Measurements from ENCODE around the gene RAPGEF6.
A peak's percentile ranks its signal among the peaks of the same experiment; 100 is the strongest.
"Not testable (repeated sequence)": the region's sequence is repeated elsewhere in the genome, so short reads cannot be mapped to it uniquely, and the experiment has no call there.

Gene RAPGEF6

GRCh38 chr5:131640043-131640856 lies 5.2 kb upstream of the RAPGEF6 start:
- peak; percentile 34 to 38 for DNase-seq (ENCODE audit: low read depth in 2 of 2)

DNA sequence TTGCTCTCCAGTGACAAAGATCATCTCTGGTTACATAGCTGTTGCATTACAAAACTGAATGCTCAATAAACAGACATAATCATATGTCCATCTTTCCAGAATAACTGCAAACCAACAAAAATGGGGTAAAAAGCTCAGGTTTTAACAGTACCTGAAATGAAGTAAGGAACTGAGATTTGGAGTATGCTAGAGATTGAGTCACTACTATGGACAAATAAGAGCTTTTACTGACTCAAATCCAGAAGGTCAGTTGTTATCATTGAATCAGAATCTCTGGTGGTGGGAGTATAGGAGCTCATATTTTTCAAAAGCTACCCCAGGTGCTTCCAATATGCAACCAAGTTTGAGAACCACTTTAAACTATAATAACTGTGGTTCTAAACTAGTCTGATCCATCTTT lies 4.1 kb upstream of the RAPGEF6 start:
- DNase-seq (ENCODE audit: low read depth in 2 of 2) = no peak

DNA sequence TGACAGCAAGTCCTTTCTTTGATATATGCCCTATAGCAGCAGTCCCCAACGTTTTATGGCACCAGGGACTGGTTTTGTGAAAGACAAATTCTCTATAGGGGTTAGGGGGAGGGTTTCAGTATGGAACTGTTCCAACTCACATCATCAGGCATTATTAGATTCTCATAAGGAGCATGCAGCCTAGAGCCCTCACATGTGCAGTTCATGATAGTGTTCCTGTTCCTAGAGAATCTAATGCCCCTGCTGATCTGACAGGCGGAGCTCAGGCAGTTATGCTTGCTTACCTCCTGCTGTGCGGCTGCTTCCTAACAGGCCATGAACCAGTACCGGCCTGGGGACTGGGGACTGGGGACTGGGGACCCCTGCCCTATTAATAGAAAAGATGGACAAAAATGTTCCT lies 2.7 kb upstream of the RAPGEF6 start:
- no peak for DNase-seq (ENCODE audit: low read depth in 2 of 2)

GRCh38 chr5:131635684-131636572 lies 899 bp upstream of the RAPGEF6 start:
- DNase-seq (ENCODE audit: low read depth in 2 of 2) = no peak

DNA sequence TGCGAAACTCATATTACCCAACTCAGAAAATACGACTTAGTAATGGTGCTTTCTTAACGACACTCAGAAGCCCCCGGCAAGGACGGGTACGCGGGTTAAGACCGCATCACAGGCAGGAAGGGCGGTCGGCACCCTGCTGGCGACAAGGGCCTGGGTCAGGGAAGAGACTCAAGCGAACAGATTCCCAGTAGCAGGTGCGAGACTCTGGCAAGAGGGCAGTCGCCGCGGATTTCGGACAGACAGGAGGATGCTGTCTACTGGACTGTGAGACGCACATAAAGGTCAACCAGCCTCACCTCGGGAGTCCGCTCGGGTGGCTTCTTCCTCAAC lies 398 bp downstream of the RAPGEF6 start:
- peak; percentile 36 for DNase-seq (ENCODE audit: low read depth in 2 of 2)

DNA sequence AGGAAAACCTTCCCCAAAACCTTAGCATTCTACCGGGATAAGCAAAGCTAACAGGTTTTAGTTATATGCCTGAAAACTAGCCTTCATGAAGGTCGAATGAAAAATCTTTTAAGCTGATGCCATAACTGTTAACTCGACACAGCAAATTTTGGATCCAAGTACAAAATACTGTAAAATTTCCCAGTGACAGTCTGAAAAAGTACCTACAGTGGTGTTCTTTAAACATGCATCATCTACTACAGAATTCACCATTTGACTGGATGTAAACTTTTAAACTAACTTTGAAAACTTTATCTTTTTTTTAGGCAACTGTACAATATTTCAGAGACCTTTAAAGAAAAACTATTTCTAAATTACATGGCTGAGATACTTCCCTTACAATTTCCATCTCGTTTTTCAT lies 791 bp downstream of the RAPGEF6 start:
- no peak for DNase-seq (ENCODE audit: low read depth in 2 of 2)

DNA sequence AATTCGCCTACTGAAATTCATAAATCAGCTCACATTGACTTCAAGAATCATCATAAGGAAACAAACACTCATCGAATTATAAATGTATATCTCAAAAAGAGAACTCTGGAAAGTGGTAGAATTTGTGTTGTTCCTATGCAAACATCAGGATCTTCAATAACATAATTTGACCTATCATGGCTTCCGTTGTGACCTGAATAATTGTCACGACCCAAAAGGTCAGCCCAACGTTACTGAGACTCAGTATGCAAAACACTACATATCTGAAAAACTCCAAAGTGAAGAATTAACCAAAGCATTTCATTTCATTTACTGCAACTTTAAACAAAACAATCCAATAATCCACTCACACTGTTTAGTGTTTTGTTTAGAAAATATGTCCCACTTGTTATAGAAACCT lies 1.2 kb downstream of the RAPGEF6 start:
- no peak for DNase-seq (ENCODE audit: low read depth in 2 of 2)

DNA sequence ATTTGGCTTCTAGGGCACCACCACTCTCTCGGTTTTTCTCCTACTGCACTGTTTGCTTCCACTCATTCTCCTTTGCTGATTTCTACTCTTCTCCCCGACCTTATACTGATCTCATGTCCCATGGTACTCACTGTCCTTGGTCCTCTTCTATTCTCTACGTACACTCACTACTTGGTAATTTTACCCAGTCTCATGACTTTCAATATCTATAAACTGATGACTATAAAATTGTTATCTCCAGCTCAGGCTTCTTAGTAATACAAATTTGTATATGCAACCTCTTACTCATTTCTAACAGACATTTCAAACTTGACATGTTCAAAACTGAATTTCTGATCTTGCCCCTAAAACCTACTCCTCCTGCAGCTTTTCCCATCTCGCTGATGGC lies 4.1 kb downstream of the RAPGEF6 start:
- DNase-seq (ENCODE audit: low read depth in 2 of 2) = no peak

DNA sequence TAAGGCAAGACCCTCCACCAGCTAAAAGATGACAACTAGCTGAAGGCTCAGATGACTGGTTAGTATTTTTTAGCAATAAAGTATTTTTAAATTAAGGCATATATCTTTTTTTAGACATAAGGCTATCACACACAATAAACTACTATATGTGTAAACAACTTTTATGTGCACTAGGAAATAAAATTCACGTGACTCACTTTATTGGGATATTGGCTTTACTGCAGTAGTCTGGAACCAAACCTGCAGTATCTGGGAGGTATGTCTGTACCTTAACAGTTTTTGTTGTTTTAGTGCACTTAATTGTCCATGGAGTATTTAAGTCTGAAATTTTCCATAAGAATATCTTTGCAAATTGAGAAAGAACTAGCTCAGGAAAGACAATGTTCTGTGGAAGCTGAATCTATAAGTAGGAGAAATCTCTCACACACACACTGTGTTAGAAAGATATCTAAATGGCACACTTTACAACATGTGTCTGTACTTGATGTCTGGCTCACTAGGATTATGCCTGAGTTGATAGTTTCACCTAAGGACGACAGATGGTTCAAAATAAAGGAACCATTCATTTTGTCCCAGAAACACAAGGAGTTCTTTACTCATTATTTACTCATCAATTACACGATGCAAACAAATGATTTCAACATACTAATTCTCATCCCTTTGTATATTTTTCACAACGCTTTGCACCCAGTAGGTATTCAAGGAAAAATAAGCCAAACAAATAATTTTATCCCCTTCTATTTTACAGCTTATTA lies 4.6 kb downstream of the RAPGEF6 start:
- no peak for DNase-seq (ENCODE audit: low read depth in 2 of 2)

- no peak for DNase-seq (ENCODE audit: low read depth in 2 of 2)
Measured at GRCh38 chr5:131628990-131629389, 6.0 kb downstream of the RAPGEF6 start.

DNA sequence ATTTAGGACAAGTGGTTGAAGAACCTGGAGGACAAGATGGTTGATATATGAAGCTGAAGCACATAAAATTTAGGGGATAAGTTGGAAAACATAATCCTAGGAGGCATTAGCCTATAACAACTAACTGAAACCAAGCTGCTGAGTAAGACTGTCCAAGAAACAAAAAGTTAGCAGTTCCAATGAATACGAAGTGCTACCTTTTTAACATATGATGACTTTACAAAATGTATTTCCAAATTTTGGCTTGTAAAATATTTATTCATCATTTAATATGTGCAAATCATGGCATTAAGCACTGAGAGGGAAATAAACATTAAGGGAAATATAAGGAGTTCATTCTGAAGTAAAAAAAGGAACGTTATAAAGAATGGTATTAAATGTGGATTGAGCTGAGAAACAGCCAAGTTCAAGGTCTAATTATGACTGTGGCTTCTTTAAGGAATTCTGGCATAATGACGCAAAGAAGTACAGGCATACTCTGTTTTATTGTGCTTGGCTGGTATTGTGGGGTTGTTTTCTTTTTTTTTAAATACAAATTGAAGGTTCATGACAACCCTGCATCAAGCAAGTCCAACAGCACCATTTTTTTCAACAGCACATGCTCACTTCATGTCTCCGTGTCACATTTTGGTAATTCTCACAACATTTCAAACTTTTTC lies 7.7 kb downstream of the RAPGEF6 start:
- no peak for DNase-seq (ENCODE audit: low read depth in 2 of 2)

- no peak for DNase-seq (ENCODE audit: low read depth in 2 of 2)
Measured at GRCh38 chr5:131622633-131623032, 12.4 kb downstream of the RAPGEF6 start.

GRCh38 chr5:131621164-131621563 lies 13.9 kb downstream of the RAPGEF6 start:
- DNase-seq (ENCODE audit: low read depth in 2 of 2) = not testable (repeated sequence)

DNA sequence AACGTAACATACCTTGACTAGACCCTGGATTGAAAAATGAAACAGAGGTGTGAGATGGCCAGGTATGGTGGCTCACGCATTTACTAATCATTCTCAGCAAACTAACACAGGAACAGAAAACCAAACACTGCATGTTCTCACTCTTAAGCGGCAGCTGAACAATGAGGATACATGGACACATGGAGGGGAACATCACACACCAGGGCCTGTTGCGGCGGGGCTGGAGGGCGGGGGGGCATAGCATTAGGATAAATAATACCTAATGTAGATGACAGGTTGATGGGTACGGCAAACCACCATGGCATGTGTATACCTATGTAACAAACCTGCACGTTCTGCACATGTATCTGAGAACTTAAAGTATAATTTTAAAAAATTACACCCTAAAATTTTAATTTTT lies 15.9 kb downstream of the RAPGEF6 start:
- no peak for DNase-seq (ENCODE audit: low read depth in 2 of 2)

DNA sequence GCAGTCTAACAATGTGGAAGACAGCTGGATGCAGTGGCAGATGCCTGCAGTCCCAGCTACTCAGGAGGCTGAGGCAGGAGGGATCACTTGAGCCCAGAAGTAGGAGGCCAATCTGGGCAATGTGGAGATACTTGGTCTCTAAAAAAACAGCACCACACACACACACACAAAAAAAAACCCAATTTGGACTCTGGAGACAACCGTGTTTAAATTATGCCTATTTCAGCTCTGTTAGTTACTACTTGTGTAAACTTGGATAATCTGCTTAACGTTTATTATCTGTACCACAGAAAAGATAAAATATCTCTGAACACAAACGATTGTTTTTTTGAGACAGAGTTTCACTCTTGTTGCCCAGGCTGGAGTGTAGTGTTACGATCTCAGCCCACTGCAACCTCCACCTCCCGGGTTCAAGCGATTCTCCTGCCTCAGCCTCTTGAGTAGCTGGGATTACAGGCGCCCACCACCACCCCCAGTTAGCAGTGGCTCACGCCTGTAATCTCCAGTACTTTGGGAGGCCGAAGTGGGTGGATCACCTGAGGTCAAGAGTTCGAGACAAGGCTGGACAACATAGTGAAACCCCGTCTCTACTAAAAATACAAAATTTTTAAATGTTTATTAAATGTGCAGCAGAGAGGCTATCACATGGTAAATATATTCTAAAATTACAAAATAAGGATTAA lies 17.7 kb downstream of the RAPGEF6 start:
- DNase-seq (ENCODE audit: low read depth in 2 of 2) = no peak

DNA sequence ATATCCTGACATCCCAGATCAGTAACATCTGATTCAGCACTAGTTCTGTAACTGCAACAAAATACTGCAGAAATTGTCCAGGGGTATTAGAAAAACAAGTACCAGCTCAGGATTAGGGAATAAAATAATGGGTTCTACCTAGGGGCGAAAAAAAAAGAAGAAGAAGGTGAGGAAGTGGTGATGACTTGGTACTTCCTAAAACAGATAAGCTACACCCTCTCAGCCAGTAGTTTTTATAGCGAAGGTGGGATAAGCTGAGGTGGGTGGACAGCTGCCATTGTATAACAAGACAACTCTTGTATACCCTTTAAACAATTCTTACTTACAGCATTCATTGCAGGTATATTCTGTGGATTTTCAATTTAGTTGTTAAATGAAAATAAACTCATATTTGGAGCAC lies 19.1 kb downstream of the RAPGEF6 start:
- DNase-seq (ENCODE audit: low read depth in 2 of 2) = no peak

DNA sequence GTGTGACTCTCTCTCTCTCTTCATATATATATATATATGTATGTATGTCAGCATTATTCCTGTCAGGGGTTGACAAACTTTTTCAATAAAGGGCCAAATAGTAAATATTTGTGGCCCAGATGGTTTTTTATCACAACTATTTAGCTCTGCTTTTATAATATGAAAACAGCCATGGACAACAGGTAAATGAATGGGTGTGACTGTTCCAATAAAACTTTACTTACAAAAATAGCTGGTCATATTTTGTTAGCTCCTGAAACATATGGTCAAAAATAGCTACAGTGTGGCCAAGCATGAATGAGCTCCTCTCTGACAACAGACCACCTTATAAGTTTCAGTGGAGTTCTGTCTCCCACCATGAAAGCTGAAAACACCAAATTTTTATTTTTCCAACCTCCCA lies 21.6 kb downstream of the RAPGEF6 start:
- no peak for DNase-seq (ENCODE audit: low read depth in 2 of 2)

- no peak for DNase-seq (ENCODE audit: low read depth in 2 of 2)
Measured at GRCh38 chr5:131611064-131611381, 24.0 kb downstream of the RAPGEF6 start.

DNA sequence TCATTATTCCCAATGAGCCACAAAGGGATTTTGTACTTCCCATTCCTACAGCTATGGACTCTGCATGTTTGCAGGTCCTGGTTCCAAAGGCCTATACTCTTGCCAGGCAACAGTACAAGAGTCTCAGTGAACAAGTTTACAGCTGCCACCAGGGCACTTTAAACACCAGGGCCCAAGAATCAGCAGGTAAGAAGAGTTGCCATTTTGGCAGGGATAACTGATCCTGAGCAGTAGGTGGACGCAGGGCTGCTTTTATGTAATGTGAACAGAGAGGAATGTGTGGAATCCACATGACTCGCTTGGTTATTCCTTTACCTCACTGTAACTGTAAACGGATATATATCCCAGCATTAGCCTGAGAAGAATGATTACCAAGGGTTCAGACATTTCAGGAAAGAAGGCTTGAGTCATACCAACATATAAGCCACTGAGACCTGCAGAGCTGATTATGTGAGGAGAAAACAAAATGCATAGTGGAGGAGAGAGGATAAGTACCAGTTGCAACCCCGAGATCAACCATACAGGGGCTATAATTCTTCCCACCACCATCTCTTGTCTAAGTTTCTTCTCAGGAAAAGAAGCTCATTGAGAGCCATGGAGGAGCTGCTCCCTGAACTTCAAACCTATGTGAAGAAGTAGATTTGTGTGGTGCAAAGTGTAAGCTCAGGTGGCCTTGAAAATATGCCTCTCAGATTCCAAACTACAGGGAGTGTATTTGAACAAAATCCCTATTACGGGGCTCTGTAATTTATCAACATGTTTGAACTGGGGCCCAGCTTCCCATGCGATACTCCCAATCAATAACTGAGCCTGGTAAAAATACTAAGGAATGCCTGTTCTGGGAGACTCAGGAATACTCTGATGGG lies 24.6 kb downstream of the RAPGEF6 start:
- no peak for DNase-seq (ENCODE audit: low read depth in 2 of 2)

- no peak for DNase-seq (ENCODE audit: low read depth in 2 of 2)
Measured at GRCh38 chr5:131609774-131610173, 25.3 kb downstream of the RAPGEF6 start.

DNA sequence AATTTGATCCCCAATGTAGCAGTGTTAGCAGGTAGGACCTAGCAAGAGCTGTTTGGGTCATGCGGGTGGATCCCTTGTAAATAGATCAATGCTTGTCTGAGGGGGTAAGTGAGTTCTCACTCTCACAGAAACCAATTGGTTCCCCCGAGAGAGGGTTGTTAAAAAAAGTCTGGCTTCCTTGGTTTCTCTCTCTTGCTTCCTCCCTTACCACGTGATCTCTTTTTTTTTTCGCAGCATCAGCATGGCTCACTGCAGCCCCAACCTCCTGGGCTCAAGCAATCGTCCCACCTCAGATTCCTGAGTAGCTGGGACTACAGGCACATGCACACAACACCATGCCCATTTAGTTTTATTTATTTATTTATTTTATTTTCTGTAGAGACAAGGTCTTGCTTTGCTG lies 26.4 kb downstream of the RAPGEF6 start:
- DNase-seq (ENCODE audit: low read depth in 2 of 2) = no peak
